Activated CD8-positive, alpha-beta T cell treated with anti-CD3 and anti-CD28 coated beads for 36 hours (primary cell): ENCODE data around the gene FGD3. TPM values are rescaled to one million over a fixed set of nuclear protein-coding genes. Genes with fewer than 3 reads are reported as not detected.
A peak's percentile ranks its signal among the peaks of the same experiment; 100 is the strongest.

ENCODE experiments used
- ATAC-seq: fragments of 200-7000 bp; cut with Tn5 transposase; one replicate; pipeline ENCODE4 v1.10.0; 2021; ENCODE audit warnings: mild to moderate bottlenecking, moderate library complexity
- CTCF ChIA-PET: fragments of 350-600 bp; sonication (Branson Sonifier 250); formaldehyde crosslinking; loops from one replicate; lab custom pipeline; 2021; ENCODE audit warnings: antibody characterized with exemption; lab: Charles Lee
- POLR2A ChIA-PET: fragments of 350-600 bp; sonication (Branson Sonifier 250); formaldehyde crosslinking; loops from one replicate; lab custom pipeline; 2021; ENCODE audit warnings: antibody characterized with exemption; lab: Charles Lee
- DNase-seq: peaks from one replicate; pipeline ENCODE4 v3.0.0-alpha.2; 2020
- H3K27ac Mint-ChIP-seq: one replicate; pipeline ENCODE4 v1.8.0; 2021; ENCODE audit warnings: mild to moderate bottlenecking, mixed read lengths
- H3K27me3 Mint-ChIP-seq: one replicate; pipeline ENCODE4 v1.8.0; 2021; ENCODE audit warnings: mixed read lengths
- H3K36me3 Mint-ChIP-seq: one replicate; pipeline ENCODE4 v1.8.0; 2021; ENCODE audit warnings: low read depth, mixed read lengths
- H3K4me1 Mint-ChIP-seq: one replicate; pipeline ENCODE4 v1.8.0; 2021; ENCODE audit warnings: low read depth, mixed read lengths
- H3K4me3 Mint-ChIP-seq: one replicate; pipeline ENCODE4 v1.8.0; 2021; ENCODE audit warnings: mild to moderate bottlenecking, moderate library complexity, mixed read lengths
- H3K9me3 Mint-ChIP-seq: one replicate; pipeline ENCODE4 v1.8.0; 2021; ENCODE audit warnings: mixed read lengths
- intact Hi-C: fragments of 100-400 bp; cut with micrococcal nuclease; formaldehyde crosslinking; loops from one replicate; pipeline ENCODE4 v1.10.0; 2022
- total RNA-seq, 2 experiments: library from RNA; stranded (reverse); gene quantifications; one replicate each; pipeline ENCODE4 v1.2.3, GENCODE V29; 2021
- TF ChIP-seq, protein P1 (sequence below): fragments of 200-600 bp; IDR thresholded peaks from one replicate; pipeline ENCODE4 v1.8.0; 2022; ENCODE audit warnings: antibody characterized with exemption, mild to moderate bottlenecking

Gene FGD3
- total RNA-seq, 2 experiments from 2014 or later = 41.6 to 43.5 TPM

DNA sequence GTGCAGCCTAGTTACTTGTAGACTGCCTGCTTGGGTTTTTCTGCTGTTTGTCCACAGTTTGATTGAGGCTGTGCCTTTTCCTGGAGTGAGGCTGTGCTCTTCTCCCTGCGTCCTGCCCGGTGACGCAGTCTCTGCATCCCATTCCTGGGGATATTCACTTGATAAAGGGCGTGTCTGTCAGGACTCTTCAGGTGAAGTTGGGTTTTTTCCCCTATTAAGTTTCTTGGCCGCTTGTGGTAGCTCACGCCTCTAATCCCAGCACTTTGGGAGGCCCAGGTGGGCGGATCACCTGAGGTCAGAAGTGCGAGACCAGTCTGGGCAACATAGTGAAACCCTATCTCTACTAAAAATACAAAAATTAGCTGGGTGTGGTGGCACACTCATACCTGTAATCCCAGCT, 61.1 kb downstream of the FGD3 start:
- ATAC-seq = no peak
- Mint-ChIP-seq H3K4me1 (peaks cover 18% of the 10 kb centered on the region), H3K27ac (peak overlapping the region; percentile 55), H3K27me3 (no peaks in the 10 kb centered on the region), H3K36me3 (peaks cover 42% of the 10 kb centered on the region), H3K4me3 (no peak overlapping the region), H3K9me3 (no peaks in the 10 kb centered on the region)
- intact Hi-C loops = no loop called here
- ChIA-PET CTCF (no interaction called here), POLR2A (no interaction called here)
- TF ChIP-seq, protein P1, sequence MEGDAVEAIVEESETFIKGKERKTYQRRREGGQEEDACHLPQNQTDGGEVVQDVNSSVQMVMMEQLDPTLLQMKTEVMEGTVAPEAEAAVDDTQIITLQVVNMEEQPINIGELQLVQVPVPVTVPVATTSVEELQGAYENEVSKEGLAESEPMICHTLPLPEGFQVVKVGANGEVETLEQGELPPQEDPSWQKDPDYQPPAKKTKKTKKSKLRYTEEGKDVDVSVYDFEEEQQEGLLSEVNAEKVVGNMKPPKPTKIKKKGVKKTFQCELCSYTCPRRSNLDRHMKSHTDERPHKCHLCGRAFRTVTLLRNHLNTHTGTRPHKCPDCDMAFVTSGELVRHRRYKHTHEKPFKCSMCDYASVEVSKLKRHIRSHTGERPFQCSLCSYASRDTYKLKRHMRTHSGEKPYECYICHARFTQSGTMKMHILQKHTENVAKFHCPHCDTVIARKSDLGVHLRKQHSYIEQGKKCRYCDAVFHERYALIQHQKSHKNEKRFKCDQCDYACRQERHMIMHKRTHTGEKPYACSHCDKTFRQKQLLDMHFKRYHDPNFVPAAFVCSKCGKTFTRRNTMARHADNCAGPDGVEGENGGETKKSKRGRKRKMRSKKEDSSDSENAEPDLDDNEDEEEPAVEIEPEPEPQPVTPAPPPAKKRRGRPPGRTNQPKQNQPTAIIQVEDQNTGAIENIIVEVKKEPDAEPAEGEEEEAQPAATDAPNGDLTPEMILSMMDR = no peak
- no peak for DNase-seq

DNA sequence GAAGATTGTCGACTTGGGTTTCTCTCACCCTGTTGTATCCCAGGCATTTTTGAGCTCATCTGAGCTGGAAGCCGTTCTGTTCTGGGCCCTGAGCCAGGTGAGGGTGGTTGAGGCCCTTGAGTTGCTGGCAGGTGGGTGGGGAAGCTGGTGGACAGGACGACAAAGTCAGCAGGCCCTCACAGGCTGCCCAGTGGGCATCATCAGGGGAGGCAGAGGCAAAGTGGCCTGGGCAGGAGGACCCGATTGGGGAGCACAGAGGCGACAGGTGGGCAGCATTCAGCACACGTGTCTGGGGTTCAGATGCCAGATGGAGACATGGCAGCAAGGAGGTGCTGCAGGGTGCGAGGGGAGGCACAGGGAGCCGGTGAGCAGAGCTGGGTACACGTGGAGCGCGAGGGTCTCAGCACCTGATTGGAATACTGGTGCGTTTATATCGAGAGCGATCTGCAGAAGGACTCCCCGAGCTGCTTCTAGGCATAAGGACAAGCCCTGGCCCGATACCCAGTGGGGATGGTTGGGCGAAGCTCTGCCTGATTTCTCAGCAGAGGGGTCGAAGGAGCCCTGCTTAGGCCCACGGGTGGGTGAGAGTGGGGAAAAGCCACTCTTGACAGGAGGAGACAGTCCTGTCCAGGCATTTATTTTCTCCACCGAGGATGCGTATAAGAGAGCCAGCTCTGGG, 62.2 kb downstream of the FGD3 start:
- CTCF ChIA-PET = no interaction called here
- ATAC-seq = no peak

DNA sequence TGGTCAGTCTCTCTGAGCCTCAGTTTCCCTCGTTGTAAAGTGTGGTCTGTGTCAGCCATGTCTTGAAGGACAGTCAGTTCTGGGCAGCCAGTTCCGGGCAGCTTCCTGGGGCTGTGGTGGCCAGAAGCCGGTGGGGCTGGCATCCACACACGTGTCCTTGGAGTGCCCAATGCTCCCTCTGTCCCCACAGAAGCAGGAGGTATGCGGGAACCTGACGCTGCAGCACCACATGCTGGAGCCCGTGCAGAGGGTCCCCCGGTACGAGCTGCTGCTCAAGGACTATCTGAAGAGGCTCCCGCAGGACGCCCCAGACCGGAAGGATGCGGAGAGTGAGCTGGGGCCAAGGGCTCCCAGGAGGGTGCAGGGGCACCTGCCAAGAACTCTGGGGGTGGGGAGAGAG, 62.7 kb downstream of the FGD3 start:
- DNase-seq (no peak), ATAC-seq (no peak)
- no peaks in the 10 kb centered on the region for H3K27me3 Mint-ChIP-seq
- H3K27ac Mint-ChIP-seq = peak overlapping the region; percentile 30
- TF ChIP-seq, protein P1 = no peak
- ChIA-PET POLR2A (interaction anchor here (0.6 to 1.6 kb wide), 3 partner anchors 11 to 73 kb away, joined by 3 to 4 read pairs (median 3); no protein-coding TSS in a partner anchor), CTCF (no interaction called here)
- intact Hi-C loops = no loop called here
- H3K9me3 Mint-ChIP-seq = no peaks in the 10 kb centered on the region
- H3K4me1 Mint-ChIP-seq = peaks cover 8% of the 10 kb centered on the region
- H3K4me3 Mint-ChIP-seq = no peak overlapping the region
- H3K36me3 Mint-ChIP-seq = peaks cover 40% of the 10 kb centered on the region

More for the DNA sequence above, 62.2 kb downstream of the FGD3 start:
- TF ChIP-seq, protein P1 = no peak
- Mint-ChIP-seq H3K9me3 (no peaks in the 10 kb centered on the region), H3K27me3 (no peaks in the 10 kb centered on the region), H3K4me3 (no peak overlapping the region), H3K36me3 (peaks cover 39% of the 10 kb centered on the region), H3K4me1 (peaks cover 8% of the 10 kb centered on the region), H3K27ac (peak overlapping the region; percentile 58)
- POLR2A ChIA-PET = interaction anchor here (0.6 to 0.8 kb wide), 2 partner anchors 20 to 73 kb away, joined by 3 read pairs; no protein-coding TSS in a partner anchor
- no peak for DNase-seq
- intact Hi-C loops = no loop called here

DNA sequence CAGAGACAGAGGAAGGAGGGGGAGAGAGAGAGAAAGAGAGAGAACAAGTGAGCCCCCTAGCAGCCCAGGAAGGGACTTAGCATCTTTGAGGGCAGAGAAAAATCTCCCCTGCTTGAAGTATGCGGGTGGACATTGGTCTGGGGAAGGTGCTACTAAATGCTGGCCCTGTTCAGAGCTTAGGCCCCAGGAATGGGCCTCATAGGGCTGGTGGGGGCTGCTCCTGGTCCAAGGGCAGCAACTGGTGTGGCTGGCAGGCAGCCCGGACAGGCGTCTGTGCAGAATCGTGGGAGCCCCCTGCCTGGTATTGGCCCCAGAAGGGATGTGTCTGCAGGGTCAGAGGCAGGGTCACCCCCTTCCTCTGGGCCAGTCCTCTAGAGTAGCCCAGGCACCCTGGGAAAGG, 63.4 kb downstream of the FGD3 start:
- ChIA-PET CTCF (no interaction called here), POLR2A (interaction anchor here (1.6 kb wide), 1 partner anchor 10 kb away, joined by 4 read pairs; no protein-coding TSS in a partner anchor)
- H3K36me3 Mint-ChIP-seq = peaks cover 43% of the 10 kb centered on the region
- intact Hi-C loops = no loop called here
- ATAC-seq (peak; percentile 26), DNase-seq (no peak)
- H3K27me3 Mint-ChIP-seq = no peaks in the 10 kb centered on the region
- H3K4me1 Mint-ChIP-seq = peaks cover 8% of the 10 kb centered on the region
- H3K9me3 Mint-ChIP-seq = no peaks in the 10 kb centered on the region
- TF ChIP-seq, protein P1 = no peak
- H3K4me3 Mint-ChIP-seq = no peak overlapping the region
- peak overlapping the region; percentile 4 for H3K27ac Mint-ChIP-seq

DNA sequence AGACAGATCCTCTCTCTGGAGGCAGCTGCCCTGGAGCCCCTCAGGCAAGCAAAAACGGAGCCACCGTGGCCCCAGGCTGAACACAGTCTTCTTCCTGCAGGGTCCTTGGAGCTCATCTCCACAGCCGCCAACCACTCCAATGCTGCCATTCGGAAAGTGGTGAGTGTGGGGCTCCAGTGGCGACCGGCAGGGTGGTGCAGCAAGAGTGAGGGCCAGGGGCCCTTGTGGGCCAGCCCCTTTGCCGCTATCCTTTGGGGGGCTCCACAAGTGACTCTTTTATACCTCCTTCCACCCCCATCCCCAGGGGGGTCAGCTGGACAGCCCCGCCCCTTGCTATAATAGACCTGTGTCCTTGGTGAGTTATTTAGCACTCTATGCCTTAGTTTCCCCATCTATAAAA, 63.8 kb downstream of the FGD3 start:
- Mint-ChIP-seq H3K36me3 (peaks cover 39% of the 10 kb centered on the region), H3K4me1 (peaks cover 8% of the 10 kb centered on the region), H3K9me3 (no peaks in the 10 kb centered on the region), H3K27ac (no peak overlapping the region), H3K4me3 (no peak overlapping the region), H3K27me3 (no peaks in the 10 kb centered on the region)
- TF ChIP-seq, protein P1 = no peak
- ChIA-PET CTCF (no interaction called here), POLR2A (interaction anchor here (1.6 kb wide), 1 partner anchor 10 kb away, joined by 4 read pairs; no protein-coding TSS in a partner anchor)
- intact Hi-C loops = no loop called here
- ATAC-seq (no peak), DNase-seq (no peak)
